Neural cell (in vitro differentiated cells): ENCODE results near the gene DLG2. TPM values are rescaled to one million over a fixed set of nuclear protein-coding genes. Genes with fewer than 3 reads are reported as not detected.

Experiments used
- H2AFZ ChIP-seq: fragments of 200-600, 300-800 bp; sonication (generic), shearing (Covaris generic); 2 replicates; pipeline ENCODE4 v1.6.0; 2014; ENCODE audit warnings: low read depth, mild to moderate bottlenecking, antibody characterized with exemption, low read length, moderate library complexity
- H3F3A ChIP-seq: fragments of 200-600 bp; shearing (Covaris generic); 2 replicates; pipeline ENCODE4 v1.6.1; 2016; ENCODE audit warnings: mild to moderate bottlenecking, moderate library complexity, mixed read lengths, antibody characterized with exemption, low read length; ENCODE audit not compliant: insufficient read depth, poor library complexity, severe bottlenecking
- H3K27ac ChIP-seq: fragments of 200-600, 300-800 bp; sonication (generic), shearing (Covaris generic); 2 replicates; pipeline ENCODE4 v1.5.1; 2014; ENCODE audit warnings: mild to moderate bottlenecking, low read length, moderate library complexity
- H3K27me3 ChIP-seq: fragments of 300-800, 200-600 bp; sonication (generic), shearing (Covaris generic); 2 replicates; pipeline ENCODE4 v1.6.0; 2014; ENCODE audit warnings: mild to moderate bottlenecking, low read depth, low read length, moderate library complexity; ENCODE audit not compliant: insufficient read depth
- H3K36me3 ChIP-seq: fragments of 300-800, 200-600 bp; sonication (generic), shearing (Covaris generic); 2 replicates; pipeline ENCODE4 v1.5.1; 2014; ENCODE audit warnings: mild to moderate bottlenecking, antibody characterized with exemption, low read length, moderate library complexity; ENCODE audit not compliant: insufficient read depth
- H3K4me2 ChIP-seq: fragments of 300-800, 200-600 bp; sonication (generic), shearing (Covaris generic); 2 replicates; pipeline ENCODE4 v1.6.0; 2014; ENCODE audit warnings: mild to moderate bottlenecking, low read length
- H3K4me3 ChIP-seq: fragments of 300-800, 200-600 bp; sonication (generic), shearing (Covaris generic); 2 replicates; pipeline ENCODE4 v1.5.1; 2014; ENCODE audit warnings: mild to moderate bottlenecking, low read length, moderate library complexity
- H3K79me2 ChIP-seq: fragments of 200-600 bp; shearing (Covaris generic); replicated peaks from 2 replicates; pipeline ENCODE4 v1.6.0; 2014; ENCODE audit warnings: mild to moderate bottlenecking, low read length, moderate library complexity; ENCODE audit not compliant: insufficient read depth
- H3K9ac ChIP-seq: fragments of 300-800, 200-600 bp; sonication (generic), shearing (Covaris generic); 2 replicates; pipeline ENCODE4 v1.6.1; 2016; ENCODE audit warnings: mild to moderate bottlenecking, low read length, mixed read lengths
- H3K9me2 ChIP-seq: fragments of 200-600 bp; shearing (Covaris generic); 2 replicates; pipeline ENCODE4 v1.6.1; 2016; ENCODE audit warnings: mild to moderate bottlenecking, low read length, mixed read lengths; ENCODE audit not compliant: insufficient read depth
- H3K9me3 ChIP-seq: fragments of 200-600, 300-800 bp; sonication (generic), shearing (Covaris generic); 2 replicates; pipeline ENCODE4 v1.6.1; 2016; ENCODE audit warnings: mild to moderate bottlenecking, mixed run types, low read length, moderate library complexity, mixed read lengths
- H4K20me1 ChIP-seq: fragments of 200-600 bp; shearing (Covaris generic); 2 replicates; pipeline ENCODE4 v1.6.1; 2016; ENCODE audit warnings: mild to moderate bottlenecking, mixed run types; ENCODE audit not compliant: insufficient read depth
- EP300 ChIP-seq: fragments of 450-650 bp; conservative IDR thresholded peaks from 2 replicates; pipeline ENCODE4 v1.6.1; 2014; ENCODE audit warnings: antibody characterized with exemption, mild to moderate bottlenecking, moderate library complexity; ENCODE audit not compliant: poor library complexity, severe bottlenecking
- EZH2 ChIP-seq: fragments of 200-600, 300-800 bp; shearing (Covaris generic), sonication (generic); IDR thresholded peaks from 2 replicates; pipeline ENCODE4 v1.6.1; 2014; ENCODE audit warnings: antibody characterized with exemption, low read length, borderline replicate concordance, mild to moderate bottlenecking; ENCODE audit not compliant: insufficient read depth, poor library complexity, severe bottlenecking
- MXI1 ChIP-seq: fragments of 450-650 bp; conservative IDR thresholded peaks from 2 replicates; pipeline ENCODE4 v1.6.1; 2014; ENCODE audit warnings: antibody characterized with exemption, mild to moderate bottlenecking; ENCODE audit not compliant: poor library complexity, severe bottlenecking
- POLR2AphosphoS5 ChIP-seq: IDR thresholded peaks from 2 replicates; pipeline ENCODE4 v1.6.1; 2012
- RAD21 ChIP-seq: fragments of 450-650 bp; conservative IDR thresholded peaks from 2 replicates; pipeline ENCODE4 v1.6.1; 2014; ENCODE audit warnings: antibody characterized with exemption, mild to moderate bottlenecking, moderate library complexity
- REST ChIP-seq: IDR thresholded peaks from 2 replicates; pipeline ENCODE4 v1.6.1; 2012; ENCODE audit warnings: borderline replicate concordance
- SMC3 ChIP-seq: fragments of 450-650 bp; conservative IDR thresholded peaks from 2 replicates; pipeline ENCODE4 v1.6.1; 2014; ENCODE audit warnings: antibody characterized with exemption, mild to moderate bottlenecking, moderate library complexity; ENCODE audit not compliant: poor library complexity
- TAF1 ChIP-seq: IDR thresholded peaks from 2 replicates; pipeline ENCODE4 v1.6.1; 2012; ENCODE audit warnings: low read depth
- polyA plus RNA-seq: library from polyadenylated mRNA; depleted of rRNA; stranded (reverse); fragments of >200 nt; gene quantifications from 2 replicates; pipeline ENCODE4 v1.2.3, GENCODE V29; 2014
- TF ChIP-seq, protein P1 (sequence below): fragments of 450-650 bp; IDR thresholded peaks from 2 replicates; pipeline ENCODE4 v1.5.1; 2014; ENCODE audit warnings: antibody characterized with exemption, mild to moderate bottlenecking, moderate library complexity; ENCODE audit not compliant: poor library complexity, severe bottlenecking

Gene DLG2
- polyA plus RNA-seq, 1 donor from 2014 or later, result 179 TPM

- H3K79me2 ChIP-seq, result no peaks in the 10 kb centered on the region
- no peak overlapping the region for H3K4me2 ChIP-seq
- no peak overlapping the region for H3K27ac ChIP-seq
- no peaks in the 10 kb centered on the region for H3F3A ChIP-seq
- TF ChIP-seq, protein P1, sequence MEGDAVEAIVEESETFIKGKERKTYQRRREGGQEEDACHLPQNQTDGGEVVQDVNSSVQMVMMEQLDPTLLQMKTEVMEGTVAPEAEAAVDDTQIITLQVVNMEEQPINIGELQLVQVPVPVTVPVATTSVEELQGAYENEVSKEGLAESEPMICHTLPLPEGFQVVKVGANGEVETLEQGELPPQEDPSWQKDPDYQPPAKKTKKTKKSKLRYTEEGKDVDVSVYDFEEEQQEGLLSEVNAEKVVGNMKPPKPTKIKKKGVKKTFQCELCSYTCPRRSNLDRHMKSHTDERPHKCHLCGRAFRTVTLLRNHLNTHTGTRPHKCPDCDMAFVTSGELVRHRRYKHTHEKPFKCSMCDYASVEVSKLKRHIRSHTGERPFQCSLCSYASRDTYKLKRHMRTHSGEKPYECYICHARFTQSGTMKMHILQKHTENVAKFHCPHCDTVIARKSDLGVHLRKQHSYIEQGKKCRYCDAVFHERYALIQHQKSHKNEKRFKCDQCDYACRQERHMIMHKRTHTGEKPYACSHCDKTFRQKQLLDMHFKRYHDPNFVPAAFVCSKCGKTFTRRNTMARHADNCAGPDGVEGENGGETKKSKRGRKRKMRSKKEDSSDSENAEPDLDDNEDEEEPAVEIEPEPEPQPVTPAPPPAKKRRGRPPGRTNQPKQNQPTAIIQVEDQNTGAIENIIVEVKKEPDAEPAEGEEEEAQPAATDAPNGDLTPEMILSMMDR, result no peak
- no peak for TF ChIP-seq REST
- TF ChIP-seq TAF1, result no peak
- no peak for TF ChIP-seq MXI1
- no peak for TF ChIP-seq RAD21
- no peak for TF ChIP-seq EP300
- TF ChIP-seq SMC3, result no peak
- TF ChIP-seq EZH2, result no peak
- no peak for TF ChIP-seq POLR2AphosphoS5
- no peak overlapping the region for H2AFZ ChIP-seq
- H3K27me3 ChIP-seq, result no peaks in the 10 kb centered on the region
- H3K9ac ChIP-seq, result no peak overlapping the region
- no peaks in the 10 kb centered on the region for H3K9me3 ChIP-seq
- H3K4me3 ChIP-seq, result no peak overlapping the region
- H3K36me3 ChIP-seq, result no peaks in the 10 kb centered on the region
- no peaks in the 10 kb centered on the region for H4K20me1 ChIP-seq
- no peaks in the 10 kb centered on the region for H3K9me2 ChIP-seq
These were observed 1271.2 kb downstream of the DLG2 start for GRCh38 chr11:84355911-84356310.

DNA sequence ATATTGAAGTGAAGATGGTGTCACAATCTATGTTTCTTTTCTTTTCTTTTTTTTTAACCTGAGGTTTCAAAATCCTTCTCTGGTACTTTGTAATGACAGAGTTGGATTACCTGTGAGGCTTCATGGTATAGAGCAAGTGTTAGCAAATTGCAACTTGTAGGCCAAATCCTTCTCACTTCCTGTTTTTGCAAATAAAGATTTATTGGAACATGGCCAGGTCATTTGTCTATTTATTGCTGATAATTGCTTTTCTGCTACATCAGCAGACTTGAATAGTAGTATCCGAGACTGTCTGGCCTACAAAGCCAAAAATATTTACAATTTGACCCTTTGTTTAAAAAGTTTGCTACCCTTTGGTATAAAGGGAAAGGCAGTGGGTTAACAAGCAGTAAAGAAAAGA, 1281.5 kb downstream of the DLG2 start:
- no peak overlapping the region for H3K9ac ChIP-seq
- no peak overlapping the region for H2AFZ ChIP-seq
- TF ChIP-seq RAD21, result no peak
- no peak for TF ChIP-seq TAF1
- TF ChIP-seq EZH2, result no peak
- no peak for TF ChIP-seq REST
- no peak for TF ChIP-seq SMC3
- TF ChIP-seq MXI1, result no peak
- TF ChIP-seq, protein P1, result no peak
- TF ChIP-seq EP300, result no peak
- no peak for TF ChIP-seq POLR2AphosphoS5

More for the DNA sequence above, 1281.5 kb downstream of the DLG2 start:
- Histone ChIP-seq H3K4me2 (no peak overlapping the region), H3K9me3 (no peaks in the 10 kb centered on the region), H3K9me2 (no peaks in the 10 kb centered on the region), H3K36me3 (no peaks in the 10 kb centered on the region), H3F3A (no peaks in the 10 kb centered on the region), H3K27ac (no peak overlapping the region), H3K27me3 (no peaks in the 10 kb centered on the region), H3K4me3 (no peak overlapping the region), H3K79me2 (no peaks in the 10 kb centered on the region), H4K20me1 (no peaks in the 10 kb centered on the region)
